HEK293T (cell line): Measurements from ENCODE around the gene EPG5.
"Not testable (repeated sequence)": the region's sequence is repeated elsewhere in the genome, so short reads cannot be mapped to it uniquely, and the experiment has no call there.

Experiments used
- FOXM1 ChIP-seq: fragments of 450-650 bp; IDR thresholded peaks from 2 replicates; pipeline ENCODE4 v1.6.1; 2017; ENCODE audit warnings: mild to moderate bottlenecking, borderline replicate concordance
- SUZ12 ChIP-seq: fragments of 450-650 bp; IDR thresholded peaks from 2 replicates; pipeline ENCODE4 v1.6.1; 2016; ENCODE audit warnings: mild to moderate bottlenecking

DNA sequence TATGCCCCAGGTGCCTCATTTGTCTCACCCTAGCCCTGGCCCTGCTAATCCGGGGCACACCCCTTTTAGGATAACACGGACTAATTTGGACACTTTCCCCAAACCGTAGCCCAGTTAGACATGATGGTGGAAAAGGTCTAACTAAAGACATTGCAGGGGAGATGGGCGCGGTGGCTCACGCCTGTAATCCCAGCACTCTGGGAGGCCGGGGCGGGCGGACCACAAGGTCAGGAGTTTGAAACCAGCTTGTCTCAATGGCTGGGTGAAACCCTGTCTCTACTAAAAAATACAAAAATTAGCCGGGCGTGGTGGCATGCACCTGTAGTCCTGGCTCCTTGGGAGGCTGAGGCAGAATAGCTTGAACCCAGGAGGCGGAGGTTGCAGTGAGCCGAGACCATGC, 118.5 kb downstream of the EPG5 start:
- TF ChIP-seq SUZ12, FOXM1: not testable (repeated sequence)
